Activated naive CD4-positive, alpha-beta T cell treated with anti-CD3 and anti-CD28 coated beads, Interleukin-2, amount 10 ng/mL, durations not matched to agents 7 days and 5 days (primary cell): ENCODE results near the gene SDCCAG8.

Experiments
- CTCF ChIA-PET: fragments of 350-600 bp; sonication (Branson Sonifier 250); formaldehyde crosslinking; loops from one replicate; lab custom pipeline; 2021; ENCODE audit warnings: antibody characterized with exemption; lab: Charles Lee
- DNase-seq: peaks from one replicate; pipeline ENCODE4 v3.0.0-alpha.2; 2020
- H3K27ac Mint-ChIP-seq: one replicate; pipeline ENCODE4 v1.8.0; 2021; ENCODE audit warnings: mild to moderate bottlenecking, moderate library complexity, mixed read lengths
- H3K27me3 Mint-ChIP-seq: one replicate; pipeline ENCODE4 v1.8.0; 2021; ENCODE audit warnings: mild to moderate bottlenecking, mixed read lengths
- H3K36me3 Mint-ChIP-seq: one replicate; pipeline ENCODE4 v1.8.0; 2021; ENCODE audit warnings: mixed read lengths
- H3K4me1 Mint-ChIP-seq: one replicate; pipeline ENCODE4 v1.8.0; 2021; ENCODE audit warnings: mixed read lengths
- H3K4me3 Mint-ChIP-seq: one replicate; pipeline ENCODE4 v1.8.0; 2021; ENCODE audit warnings: mild to moderate bottlenecking, moderate library complexity, mixed read lengths
- H3K9me3 Mint-ChIP-seq: one replicate; pipeline ENCODE4 v1.8.0; 2021; ENCODE audit warnings: mixed read lengths

Gene SDCCAG8

GRCh38 chr1:243523766-243524165 lies 267.9 kb downstream of the SDCCAG8 start:
- CTCF ChIA-PET = interaction anchor here (0.6 kb wide), 1 partner anchor 72 kb away, joined by 3 read pairs; no protein-coding TSS in a partner anchor
- DNase-seq = no peak
- H3K27me3 Mint-ChIP-seq = no peaks in the 10 kb centered on the region
- no peaks in the 10 kb centered on the region for H3K36me3 Mint-ChIP-seq
- H3K4me3 Mint-ChIP-seq = no peak overlapping the region
- no peak overlapping the region for H3K27ac Mint-ChIP-seq
- no peaks in the 10 kb centered on the region for H3K9me3 Mint-ChIP-seq
- H3K4me1 Mint-ChIP-seq = peaks cover 6% of the 10 kb centered on the region

DNA sequence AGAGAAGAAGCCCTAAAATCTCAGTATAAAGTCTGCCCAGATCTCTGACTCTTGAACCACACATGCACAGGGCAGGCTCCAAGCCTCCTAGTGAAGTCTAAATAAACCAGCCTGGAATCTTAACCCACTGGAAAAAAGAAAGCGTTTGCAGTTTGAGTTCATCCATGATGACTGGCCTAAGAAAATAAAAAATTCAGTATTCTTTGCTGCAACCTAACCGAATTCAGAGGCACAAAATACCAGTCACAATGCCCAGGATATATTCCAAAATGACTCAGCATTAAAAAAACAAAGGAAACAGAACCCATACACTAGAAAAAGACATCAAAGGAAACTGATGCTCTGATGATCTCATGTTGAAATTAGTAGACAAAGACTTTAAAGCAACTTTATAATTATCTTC lies 269.2 kb downstream of the SDCCAG8 start:
- Mint-ChIP-seq H3K36me3 (no peaks in the 10 kb centered on the region), H3K27ac (no peak overlapping the region), H3K27me3 (no peaks in the 10 kb centered on the region), H3K9me3 (no peaks in the 10 kb centered on the region), H3K4me3 (no peak overlapping the region), H3K4me1 (peaks cover 6% of the 10 kb centered on the region)
- DNase-seq = no peak
- CTCF ChIA-PET = no interaction called here

GRCh38 chr1:243526180-243526579 lies 270.3 kb downstream of the SDCCAG8 start:
- Mint-ChIP-seq H3K27ac (no peak overlapping the region), H3K4me1 (peaks cover 6% of the 10 kb centered on the region), H3K27me3 (no peaks in the 10 kb centered on the region), H3K36me3 (no peaks in the 10 kb centered on the region), H3K9me3 (no peaks in the 10 kb centered on the region), H3K4me3 (no peak overlapping the region)
- CTCF ChIA-PET = no interaction called here
- no peak for DNase-seq

- no peaks in the 10 kb centered on the region for H3K27me3 Mint-ChIP-seq
- CTCF ChIA-PET = no interaction called here
- H3K4me3 Mint-ChIP-seq = no peak overlapping the region
- peaks cover 6% of the 10 kb centered on the region for H3K4me1 Mint-ChIP-seq
- H3K27ac Mint-ChIP-seq = no peak overlapping the region
- no peaks in the 10 kb centered on the region for H3K36me3 Mint-ChIP-seq
- no peaks in the 10 kb centered on the region for H3K9me3 Mint-ChIP-seq
- DNase-seq = no peak
These were observed 272.7 kb downstream of the SDCCAG8 start for GRCh38 chr1:243528459-243529121.

DNA sequence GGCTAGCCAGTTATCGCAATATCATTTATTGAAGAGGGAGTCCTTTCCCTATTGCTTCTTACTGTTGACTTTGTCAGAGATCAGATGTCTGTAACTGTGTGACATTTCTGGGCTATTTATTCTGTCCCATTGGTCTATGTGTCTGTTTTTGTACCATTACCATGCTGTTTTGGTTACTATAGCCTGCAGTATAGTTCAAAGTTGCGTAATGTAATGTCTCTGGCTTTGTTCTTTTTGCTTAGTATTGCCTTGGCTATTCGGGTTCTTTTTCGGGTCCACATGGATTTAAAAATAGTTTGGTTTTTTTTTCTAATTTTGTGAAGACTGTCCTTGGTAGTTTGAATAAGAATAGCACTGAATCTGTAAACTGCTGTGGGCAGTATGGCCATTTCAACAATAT lies 273.7 kb downstream of the SDCCAG8 start:
- CTCF ChIA-PET = no interaction called here
- H3K27ac Mint-ChIP-seq = no peak overlapping the region

DNA sequence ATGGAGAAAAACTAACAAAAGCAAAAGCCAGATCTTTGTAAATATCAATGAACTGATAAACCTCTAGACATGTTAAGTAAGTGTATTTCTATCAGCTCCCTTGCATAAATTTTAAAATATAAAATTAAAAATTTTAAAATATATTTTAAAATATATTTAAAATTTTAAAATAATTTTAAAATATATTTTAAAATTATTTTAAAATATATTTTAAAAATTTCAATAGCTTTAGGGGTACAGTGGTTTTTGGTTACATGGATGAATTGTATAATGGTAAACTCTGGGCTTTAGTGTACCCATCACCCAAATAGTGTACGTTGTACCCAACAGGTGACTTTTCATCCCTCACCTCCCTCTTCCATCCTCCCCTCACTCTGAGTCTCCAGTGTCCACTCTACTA lies 279.2 kb downstream of the SDCCAG8 start:
- no peak overlapping the region for H3K27ac Mint-ChIP-seq
- H3K9me3 Mint-ChIP-seq = no peaks in the 10 kb centered on the region
- DNase-seq = no peak
- no peaks in the 10 kb centered on the region for H3K4me1 Mint-ChIP-seq
- H3K36me3 Mint-ChIP-seq = peaks cover 3% of the 10 kb centered on the region
- H3K27me3 Mint-ChIP-seq = no peaks in the 10 kb centered on the region
- H3K4me3 Mint-ChIP-seq = no peak overlapping the region
- CTCF ChIA-PET = no interaction called here

More for the DNA sequence above, 273.7 kb downstream of the SDCCAG8 start:
- Mint-ChIP-seq H3K36me3 (no peaks in the 10 kb centered on the region), H3K27me3 (no peaks in the 10 kb centered on the region), H3K9me3 (no peaks in the 10 kb centered on the region), H3K4me3 (no peak overlapping the region), H3K4me1 (peaks cover 6% of the 10 kb centered on the region)
- no peak for DNase-seq

- Mint-ChIP-seq H3K4me3 (no peak overlapping the region), H3K4me1 (no peaks in the 10 kb centered on the region), H3K36me3 (peaks cover 3% of the 10 kb centered on the region), H3K27ac (no peak overlapping the region), H3K27me3 (no peaks in the 10 kb centered on the region), H3K9me3 (no peaks in the 10 kb centered on the region)
- no peak for DNase-seq
- CTCF ChIA-PET = no interaction called here
These were observed 283.8 kb downstream of the SDCCAG8 start for GRCh38 chr1:243539636-243540035.

DNA sequence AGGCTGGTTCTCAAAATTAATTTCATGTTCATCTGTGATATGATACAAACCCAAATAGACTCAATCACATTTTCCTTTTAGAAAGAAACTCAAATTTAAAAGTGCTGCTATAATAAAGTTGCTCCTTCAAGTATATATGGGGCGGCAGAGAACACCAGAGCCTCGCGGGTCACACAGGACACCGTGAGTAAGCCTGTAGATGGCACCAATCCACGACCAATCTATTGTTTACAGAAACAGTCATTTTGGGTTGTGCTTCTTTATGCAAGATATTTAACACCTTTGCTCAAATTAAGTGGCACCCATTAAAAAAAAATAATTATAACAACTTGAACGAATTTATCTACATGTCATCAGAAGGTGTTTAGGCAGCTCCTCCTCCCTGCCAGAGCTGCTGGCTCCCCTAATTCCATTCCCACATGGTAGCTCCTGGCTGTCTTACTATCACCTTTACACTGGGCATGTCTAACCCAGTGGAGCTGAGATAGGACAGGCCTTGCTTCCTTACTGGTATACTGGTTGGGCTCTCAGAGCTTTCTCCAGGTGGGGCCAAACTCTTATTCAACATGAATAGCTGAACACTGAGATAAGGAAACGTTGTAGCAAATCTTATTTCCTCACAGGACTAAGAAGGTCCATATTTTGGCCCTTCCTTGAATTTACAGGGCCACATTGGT lies 287.0 kb downstream of the SDCCAG8 start:
- H3K36me3 Mint-ChIP-seq = no peaks in the 10 kb centered on the region
- H3K27me3 Mint-ChIP-seq = no peaks in the 10 kb centered on the region
- H3K4me1 Mint-ChIP-seq = no peaks in the 10 kb centered on the region
- no peak overlapping the region for H3K4me3 Mint-ChIP-seq
- no peaks in the 10 kb centered on the region for H3K9me3 Mint-ChIP-seq
- DNase-seq = no peak
- CTCF ChIA-PET = no interaction called here
- H3K27ac Mint-ChIP-seq = no peak overlapping the region

GRCh38 chr1:243543501-243543900 lies 287.7 kb downstream of the SDCCAG8 start:
- no peak overlapping the region for H3K4me3 Mint-ChIP-seq
- no peaks in the 10 kb centered on the region for H3K27me3 Mint-ChIP-seq
- CTCF ChIA-PET = no interaction called here
- no peaks in the 10 kb centered on the region for H3K36me3 Mint-ChIP-seq
- H3K9me3 Mint-ChIP-seq = no peaks in the 10 kb centered on the region
- H3K4me1 Mint-ChIP-seq = no peaks in the 10 kb centered on the region
- H3K27ac Mint-ChIP-seq = no peak overlapping the region
- DNase-seq = no peak

- peaks cover 2% of the 10 kb centered on the region for H3K4me1 Mint-ChIP-seq
- CTCF ChIA-PET = no interaction called here
- H3K36me3 Mint-ChIP-seq = no peaks in the 10 kb centered on the region
- no peaks in the 10 kb centered on the region for H3K27me3 Mint-ChIP-seq
- H3K9me3 Mint-ChIP-seq = no peaks in the 10 kb centered on the region
- no peak overlapping the region for H3K4me3 Mint-ChIP-seq
- H3K27ac Mint-ChIP-seq = no peak overlapping the region
- no peak for DNase-seq
These were observed 290.6 kb downstream of the SDCCAG8 start for GRCh38 chr1:243546457-243546856.

- no peaks in the 10 kb centered on the region for H3K9me3 Mint-ChIP-seq
- H3K4me3 Mint-ChIP-seq = no peak overlapping the region
- no peaks in the 10 kb centered on the region for H3K36me3 Mint-ChIP-seq
- H3K4me1 Mint-ChIP-seq = peaks cover 2% of the 10 kb centered on the region
- H3K27me3 Mint-ChIP-seq = no peaks in the 10 kb centered on the region
- CTCF ChIA-PET = no interaction called here
- DNase-seq = no peak
- no peak overlapping the region for H3K27ac Mint-ChIP-seq
These were observed 292.1 kb downstream of the SDCCAG8 start for GRCh38 chr1:243547891-243548290.

DNA sequence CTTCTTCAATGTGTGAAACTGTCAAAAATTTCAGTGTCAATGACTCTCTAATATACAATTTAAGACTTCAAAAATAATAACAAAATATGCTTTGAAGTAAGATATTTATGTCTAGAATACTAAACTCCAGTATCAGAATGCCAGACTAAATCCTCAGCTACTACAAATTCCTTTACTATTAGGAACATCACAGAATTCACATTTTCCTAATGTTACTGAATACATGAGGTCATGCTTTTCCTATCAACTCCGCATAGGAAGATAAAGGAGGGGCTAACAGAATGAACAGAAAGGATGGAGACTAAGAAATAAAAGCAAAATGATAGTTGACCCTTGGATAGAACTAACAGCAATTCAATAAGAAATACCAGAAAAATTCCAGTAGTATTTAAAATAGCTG lies 292.7 kb downstream of the SDCCAG8 start:
- no peaks in the 10 kb centered on the region for H3K27me3 Mint-ChIP-seq
- DNase-seq = no peak
- CTCF ChIA-PET = no interaction called here
- no peak overlapping the region for H3K4me3 Mint-ChIP-seq
- H3K9me3 Mint-ChIP-seq = no peaks in the 10 kb centered on the region
- H3K4me1 Mint-ChIP-seq = peaks cover 2% of the 10 kb centered on the region
- no peaks in the 10 kb centered on the region for H3K36me3 Mint-ChIP-seq
- no peak overlapping the region for H3K27ac Mint-ChIP-seq

DNA sequence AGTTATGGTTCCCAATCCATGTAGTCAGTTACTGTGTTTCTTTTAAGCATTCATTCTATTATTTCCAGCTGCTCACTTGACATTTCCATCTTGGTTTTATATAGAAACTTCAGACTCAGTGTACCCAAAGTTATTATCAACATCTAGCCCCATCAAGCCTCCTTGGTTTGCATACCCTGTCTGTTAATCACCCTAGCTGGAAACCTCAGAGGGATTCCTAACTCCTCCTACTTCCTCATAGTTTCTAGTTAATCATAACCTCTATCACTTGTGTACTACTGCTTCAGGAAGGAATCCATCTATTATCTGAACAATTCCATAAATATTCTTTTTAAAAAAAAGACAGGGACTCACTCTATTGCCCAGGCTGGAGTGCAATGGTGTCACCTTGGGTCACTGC lies 293.3 kb downstream of the SDCCAG8 start:
- H3K4me3 Mint-ChIP-seq = no peak overlapping the region
- DNase-seq = no peak
- no peaks in the 10 kb centered on the region for H3K36me3 Mint-ChIP-seq
- no peaks in the 10 kb centered on the region for H3K27me3 Mint-ChIP-seq
- H3K4me1 Mint-ChIP-seq = peaks cover 2% of the 10 kb centered on the region
- no peak overlapping the region for H3K27ac Mint-ChIP-seq
- H3K9me3 Mint-ChIP-seq = no peaks in the 10 kb centered on the region
- CTCF ChIA-PET = no interaction called here
